ENCODE data around the gene DIAPH2.
"Not testable (repeated sequence)": the region's sequence is repeated elsewhere in the genome, so short reads cannot be mapped to it uniquely, and the experiment has no call there.

DIAPH2 gene

DNA sequence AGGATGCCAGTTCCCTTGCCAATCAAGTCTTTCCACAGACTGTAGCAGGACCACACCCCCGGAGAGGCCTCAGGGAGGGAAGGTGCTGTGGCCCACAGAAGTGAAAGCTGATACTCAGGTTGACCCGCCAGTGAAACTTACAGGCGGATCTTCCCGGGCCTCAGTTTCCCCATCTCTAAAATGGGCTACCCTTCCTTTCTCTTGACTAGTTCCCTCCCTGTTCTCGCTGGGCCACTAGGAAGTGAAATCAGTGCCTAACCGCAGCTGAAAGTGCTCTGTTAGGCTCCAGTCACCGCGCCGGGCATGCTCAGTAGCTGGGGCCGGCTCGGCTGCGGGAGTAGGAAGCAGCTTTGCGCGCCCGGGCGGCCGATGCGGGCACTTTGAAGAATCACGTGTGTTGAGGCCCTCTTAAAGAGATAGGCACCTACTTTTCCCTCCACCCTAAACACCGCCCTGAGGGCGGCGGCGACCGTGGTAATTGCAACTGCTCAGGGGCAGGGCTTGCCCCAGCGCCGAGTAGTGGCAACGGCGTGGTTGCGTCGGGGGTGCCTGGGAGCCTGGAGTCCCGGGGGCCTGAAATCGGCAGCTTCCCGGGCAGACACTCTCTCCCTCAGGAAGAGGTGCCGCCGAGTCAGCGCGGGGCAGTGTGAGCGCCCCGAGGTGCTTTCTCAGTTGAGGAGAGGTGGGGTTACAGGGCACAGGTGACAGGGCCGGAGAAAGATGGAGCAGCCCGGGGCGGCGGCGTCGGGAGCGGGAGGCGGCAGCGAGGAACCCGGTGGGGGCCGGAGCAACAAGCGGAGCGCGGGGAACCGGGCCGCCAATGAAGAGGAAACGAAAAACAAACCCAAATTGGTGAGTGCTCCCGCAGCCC is at the start of gene DIAPH2:
DIAPH2 (plus strand) TSS at position 504 of the 871 bp plus-strand sequence.
- peak; percentile 59 to 61 for DNase-seq

DNA sequence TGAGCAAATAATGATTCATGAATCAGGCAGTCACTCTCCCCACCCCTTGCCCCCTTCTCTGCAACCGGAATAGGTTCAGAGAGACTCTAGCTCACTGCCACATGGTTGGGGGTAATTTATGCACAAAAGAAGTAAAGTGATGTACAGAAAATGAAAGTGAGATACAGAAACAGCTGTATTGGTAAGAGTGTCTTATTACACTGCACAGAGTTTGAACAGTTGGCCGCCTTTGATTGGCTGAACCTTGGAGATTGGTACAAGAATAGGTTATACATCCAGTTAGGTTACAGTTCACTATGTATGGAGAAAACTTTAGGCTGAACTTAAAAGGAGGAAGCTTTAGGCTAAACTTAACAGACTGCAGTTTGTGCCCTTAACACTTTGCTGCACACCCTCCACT is 34.6 kb upstream of the DIAPH2 start:
- no peak for DNase-seq

- DNase-seq, result no peak
These were observed 28.6 kb upstream of the DIAPH2 start for GRCh38 chrX:96655947-96656623.

DNA sequence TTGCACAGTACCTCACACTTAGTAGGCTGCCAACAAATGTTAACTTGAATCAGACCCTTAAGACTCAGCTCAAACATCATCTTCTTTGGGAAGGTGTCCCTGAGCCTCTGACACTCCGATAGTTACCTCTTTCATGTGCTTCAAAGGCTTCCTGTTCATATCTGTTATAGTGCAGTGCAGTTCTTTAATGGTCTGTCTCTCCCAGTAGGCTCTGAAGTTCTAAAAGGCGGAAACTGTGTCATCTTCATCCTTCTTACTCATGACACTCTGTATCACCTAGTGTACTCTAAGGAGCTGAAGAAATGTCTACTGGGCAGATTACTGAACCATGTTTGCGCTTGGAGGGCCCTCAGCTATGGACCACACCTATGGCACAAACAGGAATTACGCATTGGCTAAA is 2.1 kb upstream of the DIAPH2 start:
- DNase-seq, result no peak

DNA sequence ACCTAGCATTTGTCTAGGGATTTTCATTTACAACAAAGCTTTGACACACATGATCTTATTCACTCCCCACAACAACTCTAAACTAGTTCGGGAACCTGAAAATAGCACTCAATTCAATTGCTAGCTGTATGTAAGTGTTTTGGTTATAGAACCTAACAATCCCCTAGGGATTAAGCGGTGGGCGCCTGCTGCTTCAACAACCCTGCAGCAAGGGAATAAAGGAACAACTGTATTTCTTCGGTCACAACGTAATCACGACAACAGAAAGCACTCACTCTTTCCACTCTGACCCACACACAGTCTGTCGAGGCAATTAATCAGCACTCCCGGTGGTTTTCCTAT is 674 bp upstream of the DIAPH2 start:
- DNase-seq, result no peak

- peak; percentile 17 to 20 for DNase-seq
These were observed 813 bp downstream of the DIAPH2 start for GRCh38 chrX:96685210-96686099.

DNA sequence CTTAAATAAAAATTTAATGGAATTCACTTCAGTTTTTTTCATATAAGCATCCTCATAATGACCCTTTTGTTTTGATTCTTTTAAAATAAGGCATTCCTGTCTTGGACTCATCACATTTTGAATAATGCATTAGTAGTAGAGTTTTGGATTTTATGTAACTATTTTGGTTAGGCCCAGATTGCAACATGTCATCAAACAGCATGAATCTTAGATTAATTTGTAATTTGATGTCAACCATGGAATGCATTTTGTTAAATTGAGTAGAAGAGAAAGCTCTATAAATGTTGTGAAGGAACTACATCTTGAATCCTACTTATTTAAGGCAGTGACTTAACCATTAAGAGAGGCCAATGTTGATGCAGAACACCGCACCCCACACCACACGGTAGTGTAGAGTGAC is 3.1 kb downstream of the DIAPH2 start:
- DNase-seq, result no peak

DNA sequence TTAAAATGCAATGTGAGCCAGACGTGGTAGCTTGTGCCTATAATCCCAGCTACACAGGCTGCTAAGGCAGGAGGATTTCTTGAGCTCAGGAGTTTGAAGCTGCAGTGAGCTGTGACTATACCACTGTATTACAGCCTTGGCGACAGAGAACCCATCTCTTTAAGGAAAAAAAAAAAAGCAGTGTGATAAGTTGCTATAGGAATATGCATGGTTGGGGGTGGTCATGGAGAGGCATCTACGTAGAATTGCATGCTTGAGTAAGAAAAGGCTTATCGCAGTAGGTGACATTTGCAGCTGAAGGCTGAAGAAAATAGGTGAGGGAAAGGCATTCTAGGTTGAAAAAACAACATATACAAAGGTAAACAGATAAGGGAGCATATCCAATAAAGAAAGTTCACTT is 4.1 kb downstream of the DIAPH2 start:
- DNase-seq, result no peak

DNA sequence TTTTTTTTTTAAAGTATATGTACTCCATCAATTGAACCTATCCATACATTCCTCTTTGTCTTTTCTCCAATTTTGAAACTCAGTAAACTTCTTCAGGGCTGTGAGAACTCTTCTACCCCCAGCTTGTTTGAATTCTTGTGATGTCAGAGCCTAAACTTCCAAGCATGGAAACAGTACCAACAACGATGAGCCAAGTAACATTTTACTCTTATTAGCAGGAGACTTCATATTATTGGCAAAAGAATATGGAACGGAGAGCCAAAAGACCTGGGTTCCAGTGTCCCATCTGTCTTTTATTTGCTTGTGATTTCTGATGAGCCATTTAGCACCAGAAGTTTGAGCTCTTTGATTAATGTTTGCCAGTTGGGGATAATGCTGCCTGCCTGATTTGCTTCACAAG is 5.3 kb downstream of the DIAPH2 start:
- DNase-seq, result no peak

- no peak for DNase-seq
These were observed 7.8 kb downstream of the DIAPH2 start for GRCh38 chrX:96692454-96692853.

GRCh38 chrX:96692890-96693289 is 8.2 kb downstream of the DIAPH2 start:
- no peak for DNase-seq

GRCh38 chrX:96693407-96693806 is 8.8 kb downstream of the DIAPH2 start:
- no peak for DNase-seq

- DNase-seq, result no peak
These were observed 11.8 kb downstream of the DIAPH2 start for GRCh38 chrX:96696462-96696861.

DNA sequence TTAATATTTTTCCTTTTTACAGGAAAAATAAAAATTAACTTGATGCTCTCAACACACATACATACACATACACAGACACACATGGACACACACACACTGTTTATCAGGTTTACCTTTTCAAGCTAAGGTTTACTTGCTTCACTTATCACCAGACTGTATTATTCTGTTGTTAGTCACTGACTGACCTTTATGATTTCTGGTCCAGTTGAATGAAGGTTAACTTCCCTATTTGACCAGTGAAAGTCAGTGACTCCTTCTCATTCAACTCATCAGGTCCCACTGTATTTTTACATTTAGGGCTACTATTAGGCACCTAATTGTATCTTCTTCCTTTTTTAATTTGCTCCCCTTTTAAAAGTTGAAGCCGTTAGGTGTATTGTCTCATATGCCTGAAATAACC is 16.0 kb downstream of the DIAPH2 start:
- no peak for DNase-seq

- DNase-seq, result no peak
These were observed 18.7 kb downstream of the DIAPH2 start for GRCh38 chrX:96703379-96703778.

GRCh38 chrX:96703816-96704215 is 19.2 kb downstream of the DIAPH2 start:
- DNase-seq, result no peak

- no peak for DNase-seq
These were observed 20.0 kb downstream of the DIAPH2 start for GRCh38 chrX:96704629-96705028.

DNA sequence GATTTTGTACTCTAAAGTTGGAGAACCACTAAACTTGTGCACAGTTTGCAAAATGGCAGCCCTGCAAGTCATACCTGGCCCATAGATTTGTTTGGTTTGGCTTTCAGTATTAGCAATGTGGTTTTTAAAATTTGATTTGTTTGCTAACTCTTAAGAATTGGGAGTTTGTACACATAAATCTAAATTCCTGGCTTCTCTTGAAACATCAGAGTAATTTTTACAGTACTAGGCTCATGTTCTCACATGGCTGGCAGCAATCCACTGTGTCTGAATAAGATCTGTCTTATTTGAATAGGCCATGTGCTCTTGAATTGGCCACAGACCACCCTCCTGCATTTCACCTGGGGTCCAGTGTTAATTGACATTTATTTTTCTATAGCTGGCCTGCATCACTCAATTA is 21.3 kb downstream of the DIAPH2 start:
- DNase-seq, result no peak

DNA sequence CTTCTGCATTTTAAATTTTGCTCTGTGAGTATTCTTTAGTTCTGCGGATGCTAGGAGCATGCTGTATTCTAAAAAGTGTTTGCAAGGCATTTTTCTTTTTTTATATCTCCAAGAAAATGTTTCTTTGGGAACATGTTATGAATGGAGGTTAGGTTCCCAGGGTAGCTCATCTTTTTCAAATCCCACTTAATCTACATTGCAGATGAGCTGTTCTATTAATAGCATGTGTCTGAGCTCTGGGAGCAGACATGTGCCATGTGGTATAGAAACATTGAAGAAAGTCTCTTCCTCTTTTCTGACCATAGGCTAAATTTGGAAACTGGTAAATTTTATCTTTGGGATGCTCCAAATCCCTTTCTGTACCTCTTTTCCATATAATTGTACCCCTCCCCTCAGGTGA is 23.2 kb downstream of the DIAPH2 start:
- DNase-seq, result no peak

GRCh38 chrX:96710031-96710430 is 25.4 kb downstream of the DIAPH2 start:
- no peak for DNase-seq

DNA sequence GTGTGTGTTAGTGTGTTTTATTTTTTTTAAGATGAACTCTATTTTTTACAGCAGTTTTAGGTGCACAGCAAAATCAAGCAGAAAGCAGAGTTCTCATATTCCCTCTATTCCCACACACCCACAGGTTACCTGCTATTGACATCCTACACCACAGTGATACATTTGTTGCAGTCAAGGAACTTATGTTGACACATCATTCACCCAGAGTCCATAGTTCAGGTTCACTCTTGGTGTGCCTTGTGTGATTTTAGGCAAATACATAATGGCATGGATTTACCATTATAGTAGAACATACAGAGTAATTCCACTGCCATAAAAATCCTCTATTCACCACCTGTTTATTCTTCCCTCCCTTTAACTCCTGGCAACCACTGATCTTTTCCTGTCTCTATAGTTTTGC is 28.7 kb downstream of the DIAPH2 start:
- DNase-seq, result no peak

- not testable (repeated sequence) for DNase-seq
These were observed 29.8 kb downstream of the DIAPH2 start for GRCh38 chrX:96714393-96714792.

DNA sequence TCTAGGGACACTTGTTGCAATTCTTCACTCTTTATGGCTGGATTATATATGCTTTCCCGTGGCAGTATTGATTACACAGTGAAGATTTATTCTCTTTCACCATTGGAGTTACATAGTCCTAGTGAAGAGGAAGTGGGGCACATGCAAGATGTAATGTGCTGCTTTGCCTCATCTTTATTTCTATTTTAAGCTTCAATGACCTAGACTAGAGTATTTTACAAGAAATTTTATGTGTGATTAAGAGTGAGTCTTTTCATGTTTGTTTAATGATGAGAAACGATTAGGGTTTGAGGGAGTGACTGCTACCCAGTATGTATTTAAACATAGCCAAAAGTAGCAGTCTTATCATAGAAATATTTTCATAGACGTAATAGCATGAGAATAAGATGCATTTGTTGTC is 30.8 kb downstream of the DIAPH2 start:
- DNase-seq, result no peak
